Panc1 (cell line): ENCODE data around the gene DUOX1. TPM values are rescaled to one million over a fixed set of nuclear protein-coding genes. Genes with fewer than 3 reads are reported as not detected.

Experiments
- ATAC-seq: fragments of 200-7000 bp; cut with Tn5 transposase; 2 replicates; pipeline ENCODE4 v1.9.1; 2020; ENCODE audit warnings: mild to moderate bottlenecking, moderate library complexity
- BruUV-seq: library from RNA; stranded (reverse); fragments of 400-500 nt; replicated peaks from 2 replicates; lab custom pipeline; 2021; lab: Mats Ljungman, UMichigan
- CTCF ChIA-PET: fragments of 300-600 bp; sonication (Branson Sonifier 250); formaldehyde crosslinking; loops from one replicate; lab custom pipeline; 2022; ENCODE audit warnings: antibody characterized with exemption; lab: Charles Lee
- POLR2A ChIA-PET: fragments of 300-600 bp; sonication (Branson Sonifier 250); formaldehyde crosslinking; loops from one replicate; lab custom pipeline; 2022; ENCODE audit warnings: antibody characterized with exemption; lab: Charles Lee
- DNase-seq: peaks from one replicate; pipeline ENCODE4 v3.0.0-alpha.2; 2010; ENCODE audit warnings: low read depth, low spot score
- H3K27ac ChIP-seq: 2 replicates; pipeline ENCODE4 v1.5.1; 2011; ENCODE audit warnings: mild to moderate bottlenecking, low read length, inconsistent platforms
- H3K27me3 ChIP-seq: fragments of 200-500 bp; sonication (Bioruptor generic); 2 replicates; pipeline ENCODE4 v1.6.0; 2014; ENCODE audit warnings: low read length, inconsistent platforms; ENCODE audit not compliant: control insufficient read depth, insufficient read depth
- H3K36me3 ChIP-seq: fragments of 200-500 bp; sonication (Bioruptor generic); 2 replicates; pipeline ENCODE4 v1.5.1; 2014; ENCODE audit warnings: inconsistent platforms, mild to moderate bottlenecking, low read length, moderate library complexity; ENCODE audit not compliant: control insufficient read depth, insufficient read depth
- H3K4me1 ChIP-seq: 2 replicates; pipeline ENCODE4 v1.5.1; 2011; ENCODE audit warnings: inconsistent platforms, mild to moderate bottlenecking, low read length, moderate library complexity; ENCODE audit not compliant: control insufficient read depth, insufficient read depth
- H3K4me3 ChIP-seq, 2 experiments: 2 replicates each; pipeline ENCODE4 v1.5.1; 2011 to 2012; ENCODE audit warnings: low read depth in 2 of 2, low read length in 2 of 2, mild to moderate bottlenecking in 2 of 2, inconsistent platforms in 1 of 2, moderate library complexity in 1 of 2
- H3K9me3 ChIP-seq: fragments of 200-500 bp; sonication (Bioruptor generic); 2 replicates; pipeline ENCODE4 v1.5.1; 2014; ENCODE audit warnings: low read depth, mild to moderate bottlenecking, inconsistent platforms, low read length, moderate library complexity; ENCODE audit not compliant: control insufficient read depth, insufficient read depth
- POLR2AphosphoS5 ChIP-seq: IDR thresholded peaks from 2 replicates; pipeline ENCODE4 v1.6.1; 2012; ENCODE audit warnings: mild to moderate bottlenecking, low read depth, low read length, moderate library complexity
- SIN3A ChIP-seq: IDR thresholded peaks from 2 replicates; pipeline ENCODE4 v1.6.1; 2012; ENCODE audit warnings: low read depth, mild to moderate bottlenecking, low read length, moderate library complexity, borderline replicate concordance; ENCODE audit not compliant: insufficient read depth
- TCF7L2 ChIP-seq: IDR thresholded peaks from 2 replicates; pipeline ENCODE4 v1.6.1; 2011; ENCODE audit warnings: mild to moderate bottlenecking, low read depth, low read length, inconsistent platforms
- in situ Hi-C: cut with HindIII; loops from 2 replicates; pipeline ENCODE4 v1.10.0; 2016; ENCODE audit warnings: low sequenced_read_pairs, low pct_unique_long_range_greater_than_20kb
- intact Hi-C: fragments of 100-400 bp; cut with micrococcal nuclease; formaldehyde crosslinking; loops from one replicate; pipeline ENCODE4 v1.10.0; 2022; ENCODE audit not compliant: unreplicated experiment
- total RNA-seq: library from RNA; stranded (reverse); gene quantifications from one replicate; pipeline ENCODE4 v1.2.1, GENCODE V29; 2021; ENCODE audit not compliant: unreplicated experiment
- TF ChIP-seq, protein P1 (sequence below), 2 experiments: IDR thresholded peaks; 2 replicates each; pipeline ENCODE4 v1.6.1; 2011 to 2012; ENCODE audit warnings: low read depth in 2 of 2, control low read depth in 1 of 2, low read length in 1 of 2, mild to moderate bottlenecking in 1 of 2, moderate library complexity in 1 of 2; ENCODE audit not compliant: insufficient read depth in 1 of 2
- TF ChIP-seq, protein P2 (sequence below): fragments of 450-650 bp; IDR thresholded peaks from 2 replicates; pipeline ENCODE4 v1.5.1; 2017; ENCODE audit warnings: mild to moderate bottlenecking

DUOX1 gene
- total RNA-seq, 1 experiment from 2014 or later = 0.31 TPM

DNA sequence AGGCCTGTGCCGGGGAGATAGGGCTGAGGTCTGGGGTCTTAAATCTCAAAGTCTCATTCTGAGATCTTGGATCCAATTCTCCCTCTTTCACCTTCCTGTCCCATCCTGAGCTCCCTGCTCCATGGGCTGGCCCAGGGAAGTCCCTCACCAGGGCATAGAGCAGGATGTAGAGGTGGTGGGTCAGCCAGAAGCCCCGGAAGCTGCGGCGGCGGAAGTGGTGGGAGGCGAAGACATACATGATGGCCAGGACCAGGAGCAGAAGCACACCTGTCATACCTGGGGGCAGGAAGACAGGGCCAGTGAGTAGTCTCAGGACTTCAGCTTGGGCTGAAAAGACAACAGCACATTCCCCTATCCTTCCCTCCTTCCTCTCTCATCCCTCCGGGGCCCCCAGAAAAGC, 32.3 kb upstream of the DUOX1 start:
- intact Hi-C loops (no loop called here), in situ Hi-C loops (no loop called here)
- ChIA-PET CTCF (interaction anchor here (0.5 to 0.9 kb wide), 2 partner anchors 20 to 333 kb away, joined by 3 to 4 read pairs; no protein-coding TSS in a partner anchor), POLR2A (no interaction called here)
- ATAC-seq (no peak), DNase-seq (no peak)
- no peaks in the 10 kb centered on the region for H3K36me3 ChIP-seq
- no peaks in the 10 kb centered on the region for H3K9me3 ChIP-seq
- BruUV-seq = no TSS peak
- TF ChIP-seq TCF7L2 (no peak), POLR2AphosphoS5 (no peak), SIN3A (no peak)
- TF ChIP-seq, protein P1, sequence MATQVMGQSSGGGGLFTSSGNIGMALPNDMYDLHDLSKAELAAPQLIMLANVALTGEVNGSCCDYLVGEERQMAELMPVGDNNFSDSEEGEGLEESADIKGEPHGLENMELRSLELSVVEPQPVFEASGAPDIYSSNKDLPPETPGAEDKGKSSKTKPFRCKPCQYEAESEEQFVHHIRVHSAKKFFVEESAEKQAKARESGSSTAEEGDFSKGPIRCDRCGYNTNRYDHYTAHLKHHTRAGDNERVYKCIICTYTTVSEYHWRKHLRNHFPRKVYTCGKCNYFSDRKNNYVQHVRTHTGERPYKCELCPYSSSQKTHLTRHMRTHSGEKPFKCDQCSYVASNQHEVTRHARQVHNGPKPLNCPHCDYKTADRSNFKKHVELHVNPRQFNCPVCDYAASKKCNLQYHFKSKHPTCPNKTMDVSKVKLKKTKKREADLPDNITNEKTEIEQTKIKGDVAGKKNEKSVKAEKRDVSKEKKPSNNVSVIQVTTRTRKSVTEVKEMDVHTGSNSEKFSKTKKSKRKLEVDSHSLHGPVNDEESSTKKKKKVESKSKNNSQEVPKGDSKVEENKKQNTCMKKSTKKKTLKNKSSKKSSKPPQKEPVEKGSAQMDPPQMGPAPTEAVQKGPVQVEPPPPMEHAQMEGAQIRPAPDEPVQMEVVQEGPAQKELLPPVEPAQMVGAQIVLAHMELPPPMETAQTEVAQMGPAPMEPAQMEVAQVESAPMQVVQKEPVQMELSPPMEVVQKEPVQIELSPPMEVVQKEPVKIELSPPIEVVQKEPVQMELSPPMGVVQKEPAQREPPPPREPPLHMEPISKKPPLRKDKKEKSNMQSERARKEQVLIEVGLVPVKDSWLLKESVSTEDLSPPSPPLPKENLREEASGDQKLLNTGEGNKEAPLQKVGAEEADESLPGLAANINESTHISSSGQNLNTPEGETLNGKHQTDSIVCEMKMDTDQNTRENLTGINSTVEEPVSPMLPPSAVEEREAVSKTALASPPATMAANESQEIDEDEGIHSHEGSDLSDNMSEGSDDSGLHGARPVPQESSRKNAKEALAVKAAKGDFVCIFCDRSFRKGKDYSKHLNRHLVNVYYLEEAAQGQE (IDR thresholded peaks at IDR 0.05; ENCODE audit: insufficient read depth in 1 of 2, low read depth in 2 of 2, low read length in 1 of 2) = no peak
- TF ChIP-seq, protein P2, sequence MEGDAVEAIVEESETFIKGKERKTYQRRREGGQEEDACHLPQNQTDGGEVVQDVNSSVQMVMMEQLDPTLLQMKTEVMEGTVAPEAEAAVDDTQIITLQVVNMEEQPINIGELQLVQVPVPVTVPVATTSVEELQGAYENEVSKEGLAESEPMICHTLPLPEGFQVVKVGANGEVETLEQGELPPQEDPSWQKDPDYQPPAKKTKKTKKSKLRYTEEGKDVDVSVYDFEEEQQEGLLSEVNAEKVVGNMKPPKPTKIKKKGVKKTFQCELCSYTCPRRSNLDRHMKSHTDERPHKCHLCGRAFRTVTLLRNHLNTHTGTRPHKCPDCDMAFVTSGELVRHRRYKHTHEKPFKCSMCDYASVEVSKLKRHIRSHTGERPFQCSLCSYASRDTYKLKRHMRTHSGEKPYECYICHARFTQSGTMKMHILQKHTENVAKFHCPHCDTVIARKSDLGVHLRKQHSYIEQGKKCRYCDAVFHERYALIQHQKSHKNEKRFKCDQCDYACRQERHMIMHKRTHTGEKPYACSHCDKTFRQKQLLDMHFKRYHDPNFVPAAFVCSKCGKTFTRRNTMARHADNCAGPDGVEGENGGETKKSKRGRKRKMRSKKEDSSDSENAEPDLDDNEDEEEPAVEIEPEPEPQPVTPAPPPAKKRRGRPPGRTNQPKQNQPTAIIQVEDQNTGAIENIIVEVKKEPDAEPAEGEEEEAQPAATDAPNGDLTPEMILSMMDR = no peak
- H3K4me1 ChIP-seq = no peaks in the 10 kb centered on the region
- H3K4me3 ChIP-seq = no peak overlapping the region
- H3K27me3 ChIP-seq = no peaks in the 10 kb centered on the region; the same call in 1 of the 2 replicates
- H3K27ac ChIP-seq = no peak overlapping the region

DNA sequence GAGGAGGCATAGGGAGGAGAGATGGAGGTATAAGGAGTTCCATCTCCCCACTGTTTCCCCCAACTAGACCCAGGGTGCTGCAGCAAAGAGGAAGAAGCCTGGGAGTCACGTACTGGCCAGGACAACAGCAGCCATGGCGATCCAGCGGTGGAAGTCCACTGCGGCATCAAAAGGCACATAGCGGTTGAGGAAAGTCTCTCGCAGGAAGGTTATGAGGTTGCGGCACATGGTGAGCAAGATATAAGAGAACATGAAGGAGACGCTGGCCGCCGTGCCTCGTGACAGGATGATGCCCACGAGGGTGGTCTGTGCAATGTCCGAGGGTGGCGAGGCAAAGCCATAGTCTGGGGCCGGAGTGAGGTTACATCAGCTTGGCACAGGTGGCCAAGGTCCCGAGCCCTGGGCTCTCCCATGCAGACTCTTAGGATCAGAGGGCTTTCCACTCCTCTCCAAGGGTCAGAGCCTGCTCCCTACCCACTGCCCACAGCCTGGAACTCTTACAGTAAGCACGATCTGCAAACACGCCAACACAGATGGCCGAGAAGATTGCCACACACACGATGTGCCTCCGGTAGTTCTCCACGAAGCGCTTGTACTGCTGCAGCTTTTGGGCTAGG, 30.1 kb upstream of the DUOX1 start:
- H3K9me3 ChIP-seq = no peaks in the 10 kb centered on the region
- no peaks in the 10 kb centered on the region for H3K36me3 ChIP-seq
- TF ChIP-seq, protein P2 = no peak
- TF ChIP-seq, protein P1 (IDR thresholded peaks at IDR 0.05; ENCODE audit: insufficient read depth in 1 of 2, low read depth in 2 of 2, low read length in 1 of 2) = no peak
- TF ChIP-seq SIN3A (no peak), TCF7L2 (no peak), POLR2AphosphoS5 (no peak)
- in situ Hi-C loops = no loop called here
- H3K4me3 ChIP-seq = no peak overlapping the region
- H3K27ac ChIP-seq = no peak overlapping the region
- ATAC-seq (no peak), DNase-seq (no peak)
- H3K27me3 ChIP-seq = no peaks in the 10 kb centered on the region; the same call in 1 of the 2 replicates
- no peaks in the 10 kb centered on the region for H3K4me1 ChIP-seq
- ChIA-PET CTCF (no interaction called here), POLR2A (interaction anchor here (0.7 kb wide), 1 partner anchor 454 kb away, joined by 7 read pairs; no protein-coding TSS in a partner anchor)
- BruUV-seq = no TSS peak
- intact Hi-C loops = no loop called here
